Skeletal muscle cell (primary cell): ENCODE data around the gene MIER1.
"Not testable (repeated sequence)": the region's sequence is repeated elsewhere in the genome, so short reads cannot be mapped to it uniquely, and the experiment has no call there.

Source experiments
- DNase-seq: peaks from one replicate; pipeline ENCODE4 v3.0.0-alpha.2; 2010; ENCODE audit warnings: low read depth
- H3K4me3 ChIP-seq: 2 replicates; pipeline ENCODE4 v1.5.1; 2011; ENCODE audit warnings: low read depth, mild to moderate bottlenecking, control low read depth, low read length, moderate library complexity

Gene MIER1

GRCh38 chr1:66933887-66934700 lies 9.3 kb downstream of the MIER1 start:
- H3K4me3 ChIP-seq: no peak overlapping the region
- no peak for DNase-seq

GRCh38 chr1:66937529-66938234 lies 12.9 kb downstream of the MIER1 start:
- no peak overlapping the region for H3K4me3 ChIP-seq
- no peak for DNase-seq

GRCh38 chr1:66938613-66939012 lies 13.8 kb downstream of the MIER1 start:
- no peak for DNase-seq
- no peak overlapping the region for H3K4me3 ChIP-seq

GRCh38 chr1:66940981-66941380 lies 16.2 kb downstream of the MIER1 start:
- no peak for DNase-seq
- no peak overlapping the region for H3K4me3 ChIP-seq

GRCh38 chr1:66943361-66943969 lies 18.7 kb downstream of the MIER1 start:
- no peak for DNase-seq
- no peak overlapping the region for H3K4me3 ChIP-seq

- DNase-seq: peak; percentile 54
- H3K4me3 ChIP-seq: no peak overlapping the region
Measured at GRCh38 chr1:66944330-66945274, 19.8 kb downstream of the MIER1 start.

- no peak for DNase-seq
- no peak overlapping the region for H3K4me3 ChIP-seq
Measured at GRCh38 chr1:66945316-66945715, 20.5 kb downstream of the MIER1 start.

GRCh38 chr1:66947267-66947666 lies 22.5 kb downstream of the MIER1 start:
- DNase-seq: no peak

GRCh38 chr1:66951513-66951912 lies 26.7 kb downstream of the MIER1 start:
- H3K4me3 ChIP-seq: no peak overlapping the region
- no peak for DNase-seq

More at GRCh38 chr1:66947267-66947666, 22.5 kb downstream of the MIER1 start:
- H3K4me3 ChIP-seq: no peak overlapping the region

GRCh38 chr1:66954208-66954607 lies 29.4 kb downstream of the MIER1 start:
- DNase-seq: no peak
- no peak overlapping the region for H3K4me3 ChIP-seq

- no peak overlapping the region for H3K4me3 ChIP-seq
- DNase-seq: no peak
Measured at GRCh38 chr1:66957938-66958337, 33.1 kb downstream of the MIER1 start.

- not testable (repeated sequence) for DNase-seq
Measured at GRCh38 chr1:66966188-66966873, 41.5 kb downstream of the MIER1 start.

GRCh38 chr1:66968574-66968973 lies 43.8 kb downstream of the MIER1 start:
- no peak for DNase-seq
- H3K4me3 ChIP-seq: no peak overlapping the region

More at GRCh38 chr1:66966188-66966873, 41.5 kb downstream of the MIER1 start:
- H3K4me3 ChIP-seq: not testable (repeated sequence)

GRCh38 chr1:66978201-66978600 lies 53.4 kb downstream of the MIER1 start:
- DNase-seq: no peak

GRCh38 chr1:66979621-66980020 lies 54.8 kb downstream of the MIER1 start:
- DNase-seq, H3K4me3 ChIP-seq: not testable (repeated sequence)

More at GRCh38 chr1:66978201-66978600, 53.4 kb downstream of the MIER1 start:
- H3K4me3 ChIP-seq: no peak overlapping the region

GRCh38 chr1:66980745-66981367 lies 56.1 kb downstream of the MIER1 start:
- no peak overlapping the region for H3K4me3 ChIP-seq
- no peak for DNase-seq

- H3K4me3 ChIP-seq: no peak overlapping the region
- DNase-seq: no peak
Measured at GRCh38 chr1:66981679-66982078, 56.9 kb downstream of the MIER1 start.

- no peak overlapping the region for H3K4me3 ChIP-seq
- no peak for DNase-seq
Measured at GRCh38 chr1:66982561-66983260, 57.9 kb downstream of the MIER1 start.
